ENCODE data around the gene OR51E2. TPM values are rescaled to one million over a fixed set of nuclear protein-coding genes. Genes with fewer than 3 reads are reported as not detected.
A peak's percentile ranks its signal among the peaks of the same experiment; 100 is the strongest.

Gene OR51E2
- total and polyA plus RNA-seq, 2 of the 8 experiments (the other 6 are each of a cell fraction or from before 2014, with no cell fraction given), result not detected

GRCh38 chr11:4704790-4705334 is 7.2 kb upstream of the OR51E2 start:
- H2BK15ac ChIP-seq (ENCODE audit: low read length), result no peak overlapping the region
- no peaks in the 10 kb centered on the region for H3K9me3 ChIP-seq (ENCODE audit: insufficient read depth in 2 of 2, low read depth in 1 of 2, low read length in 1 of 2)
- FAIRE-seq (no peak), DNase-seq (ENCODE audit: low read depth in 1 of 2, low spot score in 2 of 2) (peak in 1 of 2 experiments; percentile 48)
- no peak overlapping the region for H4K91ac ChIP-seq (replicated peaks; ENCODE audit: insufficient read length, low read length)
- no peak overlapping the region; the same call in 1 of the 2 replicates for H2BK12ac ChIP-seq (ENCODE audit: low read depth, low read length)
- no peak overlapping the region for H2AK5ac ChIP-seq (ENCODE audit: low read depth, low read length)
- H2BK20ac ChIP-seq (ENCODE audit: low read length), result peak overlapping the region; percentile 23; the same call in 1 of the 2 replicates
- H3K4me1 ChIP-seq (replicated peaks in 1 of 4; ENCODE audit: control insufficient read depth in 3 of 4, insufficient read depth in 4 of 4, low read length in 3 of 4), result peaks cover 0 to 7% (median 5%) of the 10 kb centered on the region in 4 experiments; a peak in 4 of 7 replicates
- H3K36me3 ChIP-seq (ENCODE audit: control insufficient read depth in 2 of 4, insufficient read depth in 4 of 4, low read length in 3 of 4), result no peaks in the 10 kb centered on the region
- no peak overlapping the region for H2BK5ac ChIP-seq (ENCODE audit: low read depth, low read length)
- H4K20me1 ChIP-seq (replicated peaks in 1 of 2; ENCODE audit: control insufficient read depth in 1 of 2, insufficient read depth in 2 of 2, low read length in 2 of 2), result no peaks in the 10 kb centered on the region
- peak overlapping the region; percentile 98 for H2AFZ ChIP-seq (ENCODE audit: low read length)
- peak overlapping the region; percentile 50 to 53 for H3K4me2 ChIP-seq (ENCODE audit: insufficient read depth in 1 of 2, low read depth in 2 of 2, low read length in 2 of 2)
- no peaks in the 10 kb centered on the region for H3K79me1 ChIP-seq (ENCODE audit: low read depth, low read length)
- H3K4me3 ChIP-seq (ENCODE audit: extremely low read depth in 1 of 4, insufficient read depth in 2 of 4, low read depth in 3 of 4, low read length in 4 of 4), result peak overlapping the region in 3 of 4 experiments; percentile 10 to 46 (median 12); a peak in 4 of 8 replicates
- H3K18ac ChIP-seq (ENCODE audit: extremely low read depth, low read length), result no peak overlapping the region
- CTCF ChIA-PET (ENCODE audit: partially characterized antibody), result interaction anchor here (1.0 to 5.4 kb wide), 5 partner anchors 10 to 68 kb away, joined by 3 to 25 read pairs (median 4); partner anchors contain the start of gene OR51D1
- H3K56ac ChIP-seq (replicated peaks; ENCODE audit: insufficient read length, low read depth, low read length), result no peak overlapping the region
- no peak overlapping the region for H3K23ac ChIP-seq (ENCODE audit: insufficient read length)
- peak; percentile 60; the same call in 1 of the 2 replicates for TF ChIP-seq RBBP5 (IDR thresholded peaks at IDR 0.05; ENCODE audit: borderline replicate concordance, low read depth, low read length)
- TF ChIP-seq TCF12 (IDR thresholded peaks at IDR 0.05; ENCODE audit: low read depth, low read length), result no peak
- peak; percentile 41 for TF ChIP-seq ASH2L (IDR thresholded peaks at IDR 0.05; ENCODE audit: low read length)
- H3K4ac ChIP-seq (replicated peaks; ENCODE audit: insufficient read length, low read depth, low read length), result no peak overlapping the region
- no peak overlapping the region for H3K14ac ChIP-seq (ENCODE audit: insufficient read length)
- peak overlapping the region in 1 of 4 experiments; percentile 32; a peak in 1 of 7 replicates for H3K9ac ChIP-seq (replicated peaks in 1 of 4; ENCODE audit: extremely low read depth in 1 of 4, low read depth in 3 of 4, low read length in 3 of 4)
- no peaks in the 10 kb centered on the region for H3K27me3 ChIP-seq (replicated peaks in 1 of 4; ENCODE audit: control insufficient read depth in 3 of 4, extremely low read depth in 1 of 4, insufficient read depth in 3 of 4, low read length in 3 of 4)
- no peak overlapping the region for H4K8ac ChIP-seq (ENCODE audit: extremely low read depth, insufficient read depth, low read length)
- 0 out of 2 replicates have a peak overlapping the region, but pooled peaks have one; percentile 25 for H3K27ac ChIP-seq (ENCODE audit: low read depth, low read length)
- no peak overlapping the region for H4K5ac ChIP-seq (ENCODE audit: insufficient read length, low read depth, low read length)
- POLR2A ChIA-PET (ENCODE audit: partially characterized antibody), result interaction anchor here (1.4 kb wide), 1 partner anchor 9 kb away, joined by 6 read pairs; no protein-coding TSS in a partner anchor
- no peaks in the 10 kb centered on the region for H3K23me2 ChIP-seq (ENCODE audit: low read depth, low read length)
- H3K79me2 ChIP-seq (ENCODE audit: control insufficient read depth in 1 of 2, insufficient read depth in 2 of 2, low read length in 2 of 2), result no peaks in the 10 kb centered on the region
- H2BK120ac ChIP-seq (replicated peaks; ENCODE audit: low read depth, low read length), result peak overlapping the region; percentile 62
- WGBS, 2 experiments (ENCODE audit: extremely low coverage in 1 of 2, insufficient coverage in 1 of 2, insufficient read length in 1 of 2, insufficient replicate concordance in 2 of 2, low coverage in 1 of 2, low lambda C conversion rate in 2 of 2, missing lambda C conversion rate in 1 of 2), result 80% methylated on average over 8 of the region's 8 CpGs; no CpG with 5 or more reads in 1 of the 2 experiments
